ENCODE results near the gene IMP4. TPM values are rescaled to one million over a fixed set of nuclear protein-coding genes. Genes with fewer than 3 reads are reported as not detected.

The IMP4 gene
- total and polyA plus RNA-seq, 4 experiments from 2014 or later, result 72.6 to 96.7 (median 83.4) TPM

- no peak overlapping the region for H3K4me3 Mint-ChIP-seq
- Histone ChIP-seq H3K4me3 (ENCODE audit: low read length in 2 of 2) (no peak overlapping the region), H3K4me1 (ENCODE audit: insufficient read depth, low read length) (no peaks in the 10 kb centered on the region), H3K36me3 (ENCODE audit: insufficient read depth, low read length) (no peaks in the 10 kb centered on the region), H3K9me3 (ENCODE audit: control insufficient read depth in 1 of 2, low read length in 2 of 2) (no peaks in the 10 kb centered on the region), H3K27ac (ENCODE audit: low read depth, low read length) (no peak overlapping the region), H3K27me3 (ENCODE audit: insufficient read depth, low read length) (no peaks in the 10 kb centered on the region)
- H3K27me3 Mint-ChIP-seq, result peaks cover 4 to 6% of the 10 kb centered on the region in 2 donors
- intact Hi-C loops (cut with micrococcal nuclease), result no loop called here
- ChIA-PET CTCF (ENCODE audit: partially characterized antibody) (no interaction called here), POLR2A (ENCODE audit: partially characterized antibody) (no interaction called here)
- DNase-seq, result no peak
- no peaks in the 10 kb centered on the region for H3K9me3 Mint-ChIP-seq
- no peaks in the 10 kb centered on the region for H3K4me1 Mint-ChIP-seq
- H3K36me3 Mint-ChIP-seq, result no peaks in the 10 kb centered on the region
- no peak overlapping the region for H3K27ac Mint-ChIP-seq
Observed at GRCh38 chr2:130310881-130311280, 31.8 kb upstream of the IMP4 start.

GRCh38 chr2:130313812-130314334, 28.8 kb upstream of the IMP4 start:
- no peak overlapping the region for H3K27ac Mint-ChIP-seq
- CTCF ChIA-PET (ENCODE audit: partially characterized antibody), result no interaction called here
- H3K9me3 Mint-ChIP-seq, result no peaks in the 10 kb centered on the region

GRCh38 chr2:130314377-130314776, 28.3 kb upstream of the IMP4 start:
- no peaks in the 10 kb centered on the region for H3K9me3 Mint-ChIP-seq
- no peak overlapping the region for H3K27ac Mint-ChIP-seq
- Histone ChIP-seq H3K9me3 (ENCODE audit: control insufficient read depth in 1 of 2, low read length in 2 of 2) (no peaks in the 10 kb centered on the region), H3K4me3 (ENCODE audit: low read length in 2 of 2) (no peak overlapping the region), H3K27me3 (ENCODE audit: insufficient read depth, low read length) (no peaks in the 10 kb centered on the region), H3K4me1 (ENCODE audit: insufficient read depth, low read length) (no peaks in the 10 kb centered on the region), H3K27ac (ENCODE audit: low read depth, low read length) (no peak overlapping the region), H3K36me3 (ENCODE audit: insufficient read depth, low read length) (no peaks in the 10 kb centered on the region)
- ChIA-PET POLR2A (ENCODE audit: partially characterized antibody) (no interaction called here), CTCF (ENCODE audit: partially characterized antibody) (no interaction called here)
- no peaks in the 10 kb centered on the region for H3K4me1 Mint-ChIP-seq
- peaks cover 2 to 4% of the 10 kb centered on the region in 2 donors for H3K27me3 Mint-ChIP-seq
- intact Hi-C loops (cut with micrococcal nuclease), result no loop called here
- no peak for DNase-seq
- no peak overlapping the region for H3K4me3 Mint-ChIP-seq
- H3K36me3 Mint-ChIP-seq, result no peaks in the 10 kb centered on the region

More at GRCh38 chr2:130313812-130314334, 28.8 kb upstream of the IMP4 start:
- peaks cover 2 to 4% of the 10 kb centered on the region in 2 donors for H3K27me3 Mint-ChIP-seq
- POLR2A ChIA-PET (ENCODE audit: partially characterized antibody), result no interaction called here
- Histone ChIP-seq H3K4me3 (ENCODE audit: low read length in 2 of 2) (no peak overlapping the region), H3K4me1 (ENCODE audit: insufficient read depth, low read length) (no peaks in the 10 kb centered on the region), H3K27ac (ENCODE audit: low read depth, low read length) (no peak overlapping the region), H3K27me3 (ENCODE audit: insufficient read depth, low read length) (no peaks in the 10 kb centered on the region), H3K9me3 (ENCODE audit: control insufficient read depth in 1 of 2, low read length in 2 of 2) (no peaks in the 10 kb centered on the region), H3K36me3 (ENCODE audit: insufficient read depth, low read length) (no peaks in the 10 kb centered on the region)
- no peak overlapping the region for H3K4me3 Mint-ChIP-seq
- no peak for DNase-seq
- no peaks in the 10 kb centered on the region for H3K4me1 Mint-ChIP-seq
- intact Hi-C loops (cut with micrococcal nuclease), result no loop called here
- no peaks in the 10 kb centered on the region for H3K36me3 Mint-ChIP-seq

- H3K36me3 Mint-ChIP-seq, result no peaks in the 10 kb centered on the region
- POLR2A ChIA-PET (ENCODE audit: partially characterized antibody), result interaction anchor here (1.1 kb wide), 1 partner anchor 26 kb away, joined by 3 read pairs; the partner anchor contains the start of gene IMP4
- Histone ChIP-seq H3K27ac (ENCODE audit: low read depth, low read length) (no peak overlapping the region), H3K27me3 (ENCODE audit: insufficient read depth, low read length) (no peaks in the 10 kb centered on the region), H3K9me3 (ENCODE audit: control insufficient read depth in 1 of 2, low read length in 2 of 2) (no peaks in the 10 kb centered on the region), H3K36me3 (ENCODE audit: insufficient read depth, low read length) (no peaks in the 10 kb centered on the region), H3K4me3 (ENCODE audit: low read length in 2 of 2) (no peak overlapping the region), H3K4me1 (ENCODE audit: insufficient read depth, low read length) (no peaks in the 10 kb centered on the region)
- H3K9me3 Mint-ChIP-seq, result no peaks in the 10 kb centered on the region
- intact Hi-C loops (cut with micrococcal nuclease), result no loop called here
- no peak overlapping the region for H3K4me3 Mint-ChIP-seq
- H3K27me3 Mint-ChIP-seq, result peaks cover 5 to 7% of the 10 kb centered on the region in 2 donors
- no peak overlapping the region for H3K27ac Mint-ChIP-seq
- no peaks in the 10 kb centered on the region for H3K4me1 Mint-ChIP-seq
- DNase-seq, result no peak
- CTCF ChIA-PET (ENCODE audit: partially characterized antibody), result interaction anchor here (1.0 to 2.0 kb wide), 3 partner anchors 15 to 73 kb away, joined by 3 to 12 read pairs (median 5); no protein-coding TSS in a partner anchor
Observed at GRCh38 chr2:130316596-130316995, 26.1 kb upstream of the IMP4 start.

- no peaks in the 10 kb centered on the region for H3K4me1 Mint-ChIP-seq
- H3K4me1 ChIP-seq (ENCODE audit: insufficient read depth, low read length), result no peaks in the 10 kb centered on the region
- CTCF ChIA-PET (ENCODE audit: partially characterized antibody), result interaction anchor here (1.3 kb wide), 1 partner anchor 13 kb away, joined by 4 read pairs; no protein-coding TSS in a partner anchor
Observed at GRCh38 chr2:130318906-130319305, 23.8 kb upstream of the IMP4 start.

GRCh38 chr2:130319536-130319935, 23.2 kb upstream of the IMP4 start:
- no peak for DNase-seq
- peaks cover 4% of the 10 kb centered on the region for H3K27me3 ChIP-seq (ENCODE audit: insufficient read depth, low read length)
- no peaks in the 10 kb centered on the region for H3K9me3 ChIP-seq (ENCODE audit: control insufficient read depth in 1 of 2, low read length in 2 of 2)
- H3K27ac ChIP-seq (ENCODE audit: low read depth, low read length), result no peak overlapping the region
- no peak overlapping the region for H3K27ac Mint-ChIP-seq
- no peaks in the 10 kb centered on the region for H3K36me3 Mint-ChIP-seq
- H3K36me3 ChIP-seq (ENCODE audit: insufficient read depth, low read length), result no peaks in the 10 kb centered on the region
- ChIA-PET CTCF (ENCODE audit: partially characterized antibody) (interaction anchor here (1.3 kb wide), 1 partner anchor 13 kb away, joined by 4 read pairs; no protein-coding TSS in a partner anchor), POLR2A (ENCODE audit: partially characterized antibody) (no interaction called here)
- H3K4me1 Mint-ChIP-seq, result no peaks in the 10 kb centered on the region
- no peak overlapping the region for H3K4me3 ChIP-seq (ENCODE audit: low read length in 2 of 2)
- no peak overlapping the region for H3K4me3 Mint-ChIP-seq
- H3K27me3 Mint-ChIP-seq, result peaks cover 6 to 19% of the 10 kb centered on the region in 2 donors
- H3K9me3 Mint-ChIP-seq, result no peaks in the 10 kb centered on the region
- intact Hi-C loops (cut with micrococcal nuclease), result no loop called here
- no peaks in the 10 kb centered on the region for H3K4me1 ChIP-seq (ENCODE audit: insufficient read depth, low read length)

More at GRCh38 chr2:130318906-130319305, 23.8 kb upstream of the IMP4 start:
- Mint-ChIP-seq H3K4me3 (no peak overlapping the region), H3K27me3 (peaks cover 9 to 13% of the 10 kb centered on the region in 2 donors), H3K36me3 (no peaks in the 10 kb centered on the region), H3K27ac (no peak overlapping the region), H3K9me3 (no peaks in the 10 kb centered on the region)
- Histone ChIP-seq H3K9me3 (ENCODE audit: control insufficient read depth in 1 of 2, low read length in 2 of 2) (no peaks in the 10 kb centered on the region), H3K4me3 (ENCODE audit: low read length in 2 of 2) (no peak overlapping the region), H3K36me3 (ENCODE audit: insufficient read depth, low read length) (no peaks in the 10 kb centered on the region), H3K27ac (ENCODE audit: low read depth, low read length) (no peak overlapping the region), H3K27me3 (ENCODE audit: insufficient read depth, low read length) (no peaks in the 10 kb centered on the region)
- no peak for DNase-seq
- intact Hi-C loops (cut with micrococcal nuclease), result no loop called here
- POLR2A ChIA-PET (ENCODE audit: partially characterized antibody), result interaction anchor here (0.5 kb wide), 1 partner anchor 148 kb away, joined by 3 read pairs; no protein-coding TSS in a partner anchor

- H3K36me3 ChIP-seq (ENCODE audit: insufficient read depth, low read length), result no peaks in the 10 kb centered on the region
- no peak overlapping the region for H3K27ac ChIP-seq (ENCODE audit: low read depth, low read length)
- H3K4me3 Mint-ChIP-seq, result no peak overlapping the region
- H3K9me3 ChIP-seq (ENCODE audit: control insufficient read depth in 1 of 2, low read length in 2 of 2), result no peaks in the 10 kb centered on the region
- ChIA-PET CTCF (ENCODE audit: partially characterized antibody) (interaction anchor here (8.8 kb wide), 1 partner anchor 390 kb away, joined by 79 read pairs; no protein-coding TSS in a partner anchor), POLR2A (ENCODE audit: partially characterized antibody) (interaction anchor here (2.0 kb wide), 1 partner anchor 14 kb away, joined by 8 read pairs; the partner anchor contains the start of gene IMP4)
- H3K4me1 Mint-ChIP-seq, result peaks cover 3 to 7% (median 5%) of the 10 kb centered on the region in 4 donors
- no peak overlapping the region for H3K27ac Mint-ChIP-seq
- H3K9me3 Mint-ChIP-seq, result peaks cover 0 to 2% (median 0%) of the 10 kb centered on the region in 8 donors
- no peaks in the 10 kb centered on the region for H3K36me3 Mint-ChIP-seq
- peaks cover 27 to 44% of the 10 kb centered on the region in 2 donors for H3K27me3 Mint-ChIP-seq
- intact Hi-C loops (cut with micrococcal nuclease), result no loop called here
- H3K4me1 ChIP-seq (ENCODE audit: insufficient read depth, low read length), result peaks cover 4% of the 10 kb centered on the region
- DNase-seq, result no peak
- H3K4me3 ChIP-seq (ENCODE audit: low read length in 2 of 2), result no peak overlapping the region
- H3K27me3 ChIP-seq (ENCODE audit: insufficient read depth, low read length), result peaks cover 4% of the 10 kb centered on the region
Observed at GRCh38 chr2:130327703-130328527, 14.8 kb upstream of the IMP4 start.
